Calu3 (cell line): ENCODE results near the gene EPB42. TPM values are rescaled to one million over a fixed set of nuclear protein-coding genes. Genes with fewer than 3 reads are reported as not detected.

Experiments
- BruUV-seq: library from RNA; stranded (reverse); fragments of 400-500 nt; replicated peaks from 2 replicates; lab custom pipeline; 2021; lab: Mats Ljungman, UMichigan
- CTCF ChIA-PET: fragments of 300-600 bp; sonication (Branson Sonifier 250); formaldehyde crosslinking; loops from one replicate; lab custom pipeline; 2022; ENCODE audit warnings: antibody characterized with exemption; lab: Charles Lee
- DNase-seq: peaks from one replicate; pipeline ENCODE4 v3.0.0; 2022
- H3K27ac Mint-ChIP-seq: one replicate; pipeline ENCODE4 v1.8.0; 2022; ENCODE audit warnings: mixed read lengths; ENCODE audit not compliant: unreplicated experiment
- H3K27me3 Mint-ChIP-seq: one replicate; pipeline ENCODE4 v1.8.0; 2022; ENCODE audit warnings: mixed read lengths; ENCODE audit not compliant: unreplicated experiment
- H3K36me3 Mint-ChIP-seq: one replicate; pipeline ENCODE4 v1.8.0; 2022; ENCODE audit warnings: mild to moderate bottlenecking, moderate library complexity, mixed read lengths; ENCODE audit not compliant: insufficient read depth, unreplicated experiment
- H3K4me1 Mint-ChIP-seq: one replicate; pipeline ENCODE4 v1.8.0; 2022; ENCODE audit warnings: mild to moderate bottlenecking, low read depth, mixed read lengths; ENCODE audit not compliant: unreplicated experiment
- H3K4me3 Mint-ChIP-seq: one replicate; pipeline ENCODE4 v1.8.0; 2022; ENCODE audit warnings: mild to moderate bottlenecking, low read depth, moderate library complexity, mixed read lengths; ENCODE audit not compliant: unreplicated experiment
- H3K9me3 Mint-ChIP-seq: one replicate; pipeline ENCODE4 v1.8.0; 2022; ENCODE audit warnings: low read depth, mixed read lengths; ENCODE audit not compliant: unreplicated experiment
- intact Hi-C: fragments of 100-400 bp; cut with micrococcal nuclease; formaldehyde crosslinking; loops from one replicate; pipeline ENCODE4 v1.10.0; 2022; ENCODE audit not compliant: unreplicated experiment
- total RNA-seq: library from RNA; stranded (reverse); gene quantifications from 2 replicates; pipeline ENCODE4 v1.2.3, GENCODE V29; 2022
- TF ChIP-seq, protein P1 (sequence below): fragments of 200-600 bp; IDR thresholded peaks from one replicate; pipeline ENCODE4 v1.8.0; 2022; ENCODE audit warnings: antibody characterized with exemption; ENCODE audit not compliant: unreplicated experiment

EPB42 gene
- total RNA-seq, 1 experiment from 2014 or later = not detected

DNA sequence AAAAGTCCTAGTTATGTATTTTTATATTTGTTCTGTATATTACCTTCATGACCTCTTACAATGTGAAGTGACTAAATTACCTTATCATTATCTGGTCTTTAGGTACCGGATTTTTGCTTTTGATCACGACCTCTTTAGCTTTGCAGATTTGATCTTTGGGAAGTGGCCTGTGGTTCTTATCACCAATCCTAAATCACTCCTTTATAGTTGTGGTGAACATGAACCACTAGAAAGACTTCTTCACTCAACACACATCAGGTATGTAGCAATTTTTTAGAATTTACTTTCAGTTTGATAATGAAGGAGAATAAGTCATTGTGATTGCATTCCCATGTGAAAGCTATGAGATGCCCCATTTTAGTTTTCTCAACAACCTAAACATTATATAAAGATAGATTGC, 69.1 kb downstream of the EPB42 start:
- no peak overlapping the region for H3K4me3 Mint-ChIP-seq

GRCh38 chr15:43150191-43150929, 70.5 kb downstream of the EPB42 start:
- no TSS peak for BruUV-seq
- CTCF ChIA-PET = no interaction called here
- Mint-ChIP-seq H3K9me3 (no peaks in the 10 kb centered on the region), H3K4me3 (no peak overlapping the region), H3K27me3 (no peaks in the 10 kb centered on the region), H3K27ac (no peak overlapping the region), H3K36me3 (peaks cover 5% of the 10 kb centered on the region), H3K4me1 (no peaks in the 10 kb centered on the region)
- TF ChIP-seq, protein P1, sequence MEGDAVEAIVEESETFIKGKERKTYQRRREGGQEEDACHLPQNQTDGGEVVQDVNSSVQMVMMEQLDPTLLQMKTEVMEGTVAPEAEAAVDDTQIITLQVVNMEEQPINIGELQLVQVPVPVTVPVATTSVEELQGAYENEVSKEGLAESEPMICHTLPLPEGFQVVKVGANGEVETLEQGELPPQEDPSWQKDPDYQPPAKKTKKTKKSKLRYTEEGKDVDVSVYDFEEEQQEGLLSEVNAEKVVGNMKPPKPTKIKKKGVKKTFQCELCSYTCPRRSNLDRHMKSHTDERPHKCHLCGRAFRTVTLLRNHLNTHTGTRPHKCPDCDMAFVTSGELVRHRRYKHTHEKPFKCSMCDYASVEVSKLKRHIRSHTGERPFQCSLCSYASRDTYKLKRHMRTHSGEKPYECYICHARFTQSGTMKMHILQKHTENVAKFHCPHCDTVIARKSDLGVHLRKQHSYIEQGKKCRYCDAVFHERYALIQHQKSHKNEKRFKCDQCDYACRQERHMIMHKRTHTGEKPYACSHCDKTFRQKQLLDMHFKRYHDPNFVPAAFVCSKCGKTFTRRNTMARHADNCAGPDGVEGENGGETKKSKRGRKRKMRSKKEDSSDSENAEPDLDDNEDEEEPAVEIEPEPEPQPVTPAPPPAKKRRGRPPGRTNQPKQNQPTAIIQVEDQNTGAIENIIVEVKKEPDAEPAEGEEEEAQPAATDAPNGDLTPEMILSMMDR = no peak
- no peak for DNase-seq
- intact Hi-C loops = no loop called here

More for the DNA sequence above, 69.1 kb downstream of the EPB42 start:
- BruUV-seq = no TSS peak
- Mint-ChIP-seq H3K4me1 (no peaks in the 10 kb centered on the region), H3K27ac (no peak overlapping the region), H3K27me3 (no peaks in the 10 kb centered on the region), H3K36me3 (peaks cover 5% of the 10 kb centered on the region), H3K9me3 (no peaks in the 10 kb centered on the region)
- intact Hi-C loops = no loop called here
- no peak for DNase-seq
- CTCF ChIA-PET = no interaction called here
- TF ChIP-seq, protein P1 = no peak

Other genes with a start within 250 kb of the EPB42 start
- gene UBR1, start 115.0 kb downstream of the EPB42 start, total RNA-seq = 15.8 and 18.6 TPM in 2 replicates
- gene TMEM62, start 87.4 kb downstream of the EPB42 start, total RNA-seq = 25.4 and 33.0 TPM in 2 replicates
- gene CCNDBP1, start 35.6 kb downstream of the EPB42 start, total RNA-seq = 13.7 and 15.8 TPM in 2 replicates
- gene TGM5, start 45.9 kb upstream of the EPB42 start, total RNA-seq = not detected in 2 replicates
- gene TGM7, start 81.2 kb upstream of the EPB42 start, total RNA-seq = not detected in 2 replicates
- gene LCMT2, start 109.6 kb upstream of the EPB42 start, total RNA-seq = 4.3 and 5.1 TPM in 2 replicates
- gene ZSCAN29, start 150.0 kb upstream of the EPB42 start, total RNA-seq = 18.6 and 27.1 TPM in 2 replicates
- gene TUBGCP4, start 150.1 kb upstream of the EPB42 start, total RNA-seq = 19.3 and 22.7 TPM in 2 replicates